Endodermal cell (in vitro differentiated cells): Measurements from ENCODE around the gene FCSK. TPM values are rescaled to one million over a fixed set of nuclear protein-coding genes. Genes with fewer than 3 reads are reported as not detected.
A peak's percentile ranks its signal among the peaks of the same experiment; 100 is the strongest.

Experiments
- DNase-seq: peaks from one replicate; pipeline ENCODE4 v3.0.0-alpha.2; 2017
- H3K27ac ChIP-seq: 2 replicates; pipeline ENCODE4 v1.5.1; 2013; ENCODE audit warnings: mild to moderate bottlenecking, low read depth, low read length, moderate library complexity
- H3K27me3 ChIP-seq: 2 replicates; pipeline ENCODE4 v1.6.1; 2013; ENCODE audit warnings: mild to moderate bottlenecking, low read length, moderate library complexity; ENCODE audit not compliant: insufficient read depth, control insufficient read depth, poor library complexity, severe bottlenecking
- H3K36me3 ChIP-seq: 2 replicates; pipeline ENCODE4 v1.7.0; 2013; ENCODE audit warnings: mild to moderate bottlenecking, low read length, moderate library complexity; ENCODE audit not compliant: control insufficient read depth, insufficient read depth
- H3K4me1 ChIP-seq: one replicate; pipeline ENCODE4 v1.7.0; 2013; ENCODE audit warnings: low read length; ENCODE audit not compliant: control insufficient read depth, insufficient read depth
- H3K4me3 ChIP-seq: 2 replicates; pipeline ENCODE4 v1.5.1; 2013; ENCODE audit warnings: mild to moderate bottlenecking, low read length, moderate library complexity
- H3K9ac ChIP-seq: 2 replicates; pipeline ENCODE4 v1.6.1; 2013; ENCODE audit warnings: mild to moderate bottlenecking, low read length, moderate library complexity; ENCODE audit not compliant: poor library complexity, severe bottlenecking; ENCODE audit errors: extremely low read depth
- H3K9me3 ChIP-seq: 2 replicates; pipeline ENCODE4 v1.6.1; 2013; ENCODE audit warnings: mild to moderate bottlenecking, low read length, moderate library complexity; ENCODE audit not compliant: control insufficient read depth
- H3K27ac Mint-ChIP-seq: 2 replicates; pipeline ENCODE4 v1.8.0; 2020; ENCODE audit warnings: mixed read lengths
- H3K27me3 Mint-ChIP-seq: 2 replicates; pipeline ENCODE4 v1.8.0; 2021; ENCODE audit warnings: mild to moderate bottlenecking, mixed read lengths; ENCODE audit not compliant: insufficient read depth
- H3K36me3 Mint-ChIP-seq: 2 replicates; pipeline ENCODE4 v1.8.0; 2020; ENCODE audit warnings: low read depth, mixed read lengths
- H3K4me1 Mint-ChIP-seq: 2 replicates; pipeline ENCODE4 v1.8.0; 2020; ENCODE audit warnings: mixed read lengths
- H3K4me3 Mint-ChIP-seq: 2 replicates; pipeline ENCODE4 v1.8.0; 2020; ENCODE audit warnings: mild to moderate bottlenecking, moderate library complexity, mixed read lengths
- H3K9me3 Mint-ChIP-seq: 2 replicates; pipeline ENCODE4 v1.8.0; 2020; ENCODE audit warnings: mild to moderate bottlenecking, mixed read lengths
- WGBS, 2 experiments: methylation state at CpG; one replicate each; pipeline versions ENCODE4 v1.1.5 to v1.1.7; 2013; ENCODE audit warnings: missing lambda C conversion rate in 2 of 2, mixed read lengths in 1 of 2; ENCODE audit not compliant: insufficient coverage in 1 of 2, insufficient read length in 1 of 2; 5-methylcytosine and 5-hydroxymethylcytosine counted together
- total RNA-seq, 2 donors: library from RNA; stranded (reverse); fragmentation: NEBNext Ultra II Directional in 1 of 2; extraction: Animal tissue kit (Norgen Biotek cat#: 25700) in 1 of 2; gene quantifications; 2 replicates in 1 of 2; 3 replicates in 1 of 2; pipeline ENCODE4 v1.2.1, GENCODE V29; 2021
- TF ChIP-seq, protein P1 (sequence below): fragments of 200-600 bp; sonication (generic); conservative IDR thresholded peaks from 2 replicates; pipeline ENCODE4 v1.5.0; 2021; ENCODE audit warnings: antibody characterized with exemption, mild to moderate bottlenecking

FCSK gene
- total RNA-seq, 2 donors from 2014 or later, result 18.7 to 19.5 TPM

GRCh38 chr16:70428178-70428998 lies 26.0 kb upstream of the FCSK start:
- peaks cover 36% of the 10 kb centered on the region for H3K4me1 ChIP-seq
- peak overlapping the region; percentile 97 for H3K27ac Mint-ChIP-seq

DNA sequence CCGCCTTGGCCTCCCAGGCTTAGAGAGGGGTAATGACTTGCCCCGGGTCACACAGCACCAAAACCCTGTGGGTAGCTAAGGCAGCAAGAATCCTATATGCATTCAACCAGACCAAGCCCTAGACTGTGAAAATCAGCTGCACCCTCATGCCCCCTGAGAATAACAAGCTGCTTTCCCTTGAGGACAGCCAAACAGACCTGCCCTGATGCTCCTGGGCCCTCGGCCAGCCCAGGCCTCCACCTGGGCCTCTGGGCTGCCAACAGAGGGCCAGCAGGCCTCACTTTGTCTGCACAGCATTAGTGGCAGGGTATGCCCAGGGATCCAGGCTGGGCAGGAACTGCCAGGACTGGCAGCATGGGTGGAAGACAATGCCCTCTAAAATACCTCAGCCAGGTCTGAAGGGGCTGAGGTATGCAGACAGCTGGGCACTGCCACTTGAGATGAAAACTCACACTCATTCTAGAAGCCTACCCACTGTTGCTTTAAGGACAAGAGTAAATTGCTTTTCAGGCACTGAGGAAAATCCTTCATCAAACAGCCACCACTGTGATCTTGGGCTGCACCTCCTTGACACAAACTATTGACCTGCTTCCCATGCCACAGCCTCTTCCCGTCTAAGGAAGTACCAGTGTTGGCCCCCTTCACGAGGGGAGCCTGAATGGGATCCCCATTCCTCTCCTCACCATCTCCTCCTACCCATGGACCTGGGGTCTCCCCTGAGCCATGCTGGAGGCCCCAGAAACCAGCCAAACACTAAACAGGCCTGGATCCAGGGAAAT lies 24.3 kb upstream of the FCSK start:
- H3K27ac Mint-ChIP-seq, result peak overlapping the region; percentile 92
- Histone ChIP-seq H3K9me3 (no peaks in the 10 kb centered on the region), H3K9ac (peak overlapping the region; percentile 33), H3K4me1 (peaks cover 39% of the 10 kb centered on the region), H3K27me3 (no peaks in the 10 kb centered on the region), H3K36me3 (peaks cover 33% of the 10 kb centered on the region), H3K4me3 (no peak overlapping the region), H3K27ac (peak overlapping the region; percentile 85)
- no peaks in the 10 kb centered on the region for H3K27me3 Mint-ChIP-seq
- 86 to 100% methylated on average over 2 to 5 of the region's 5 CpGs for WGBS, 2 experiments
- peak overlapping the region; percentile 34 for H3K4me3 Mint-ChIP-seq
- peaks cover 30% of the 10 kb centered on the region for H3K36me3 Mint-ChIP-seq
- DNase-seq, result no peak
- no peaks in the 10 kb centered on the region for H3K9me3 Mint-ChIP-seq
- peaks cover 62% of the 10 kb centered on the region for H3K4me1 Mint-ChIP-seq
- TF ChIP-seq, protein P1, sequence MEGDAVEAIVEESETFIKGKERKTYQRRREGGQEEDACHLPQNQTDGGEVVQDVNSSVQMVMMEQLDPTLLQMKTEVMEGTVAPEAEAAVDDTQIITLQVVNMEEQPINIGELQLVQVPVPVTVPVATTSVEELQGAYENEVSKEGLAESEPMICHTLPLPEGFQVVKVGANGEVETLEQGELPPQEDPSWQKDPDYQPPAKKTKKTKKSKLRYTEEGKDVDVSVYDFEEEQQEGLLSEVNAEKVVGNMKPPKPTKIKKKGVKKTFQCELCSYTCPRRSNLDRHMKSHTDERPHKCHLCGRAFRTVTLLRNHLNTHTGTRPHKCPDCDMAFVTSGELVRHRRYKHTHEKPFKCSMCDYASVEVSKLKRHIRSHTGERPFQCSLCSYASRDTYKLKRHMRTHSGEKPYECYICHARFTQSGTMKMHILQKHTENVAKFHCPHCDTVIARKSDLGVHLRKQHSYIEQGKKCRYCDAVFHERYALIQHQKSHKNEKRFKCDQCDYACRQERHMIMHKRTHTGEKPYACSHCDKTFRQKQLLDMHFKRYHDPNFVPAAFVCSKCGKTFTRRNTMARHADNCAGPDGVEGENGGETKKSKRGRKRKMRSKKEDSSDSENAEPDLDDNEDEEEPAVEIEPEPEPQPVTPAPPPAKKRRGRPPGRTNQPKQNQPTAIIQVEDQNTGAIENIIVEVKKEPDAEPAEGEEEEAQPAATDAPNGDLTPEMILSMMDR, result no peak

More at GRCh38 chr16:70428178-70428998, 26.0 kb upstream of the FCSK start:
- peaks cover 23% of the 10 kb centered on the region for H3K36me3 ChIP-seq
- DNase-seq, result peak; percentile 94
- peak overlapping the region; percentile 92 for H3K27ac ChIP-seq
- H3K9ac ChIP-seq, result peak overlapping the region; percentile 74
- TF ChIP-seq, protein P1, result no peak
- no peaks in the 10 kb centered on the region for H3K9me3 ChIP-seq
- Mint-ChIP-seq H3K4me3 (peak overlapping the region; percentile 41), H3K36me3 (peaks cover 21% of the 10 kb centered on the region), H3K4me1 (peaks cover 50% of the 10 kb centered on the region), H3K9me3 (no peaks in the 10 kb centered on the region), H3K27me3 (no peaks in the 10 kb centered on the region)
- H3K4me3 ChIP-seq, result peak overlapping the region; percentile 71
- no peaks in the 10 kb centered on the region for H3K27me3 ChIP-seq
- WGBS, 2 experiments, result 3 to 10% methylated on average over 3 to 9 of the region's 9 CpGs

GRCh38 chr16:70430667-70431536 lies 23.5 kb upstream of the FCSK start:
- H3K4me3 ChIP-seq, result no peak overlapping the region
- H3K36me3 Mint-ChIP-seq, result peaks cover 23% of the 10 kb centered on the region

More at GRCh38 chr16:70430667-70431536, 23.5 kb upstream of the FCSK start:
- Histone ChIP-seq H3K9me3 (no peaks in the 10 kb centered on the region), H3K9ac (peak overlapping the region; percentile 33), H3K27me3 (no peaks in the 10 kb centered on the region), H3K27ac (peak overlapping the region; percentile 85), H3K36me3 (peaks cover 26% of the 10 kb centered on the region), H3K4me1 (peaks cover 39% of the 10 kb centered on the region)
- Mint-ChIP-seq H3K4me3 (peak overlapping the region; percentile 34), H3K4me1 (peaks cover 63% of the 10 kb centered on the region), H3K9me3 (no peaks in the 10 kb centered on the region), H3K27me3 (no peaks in the 10 kb centered on the region), H3K27ac (peak overlapping the region; percentile 92)
- 21 to 41% methylated on average over 5 to 10 of the region's 11 CpGs for WGBS, 2 experiments
- DNase-seq, result peak; percentile 79
- TF ChIP-seq, protein P1, result no peak
